Skin epidermis (tissue), 12 donors: ENCODE measurements around the gene NCAPG2.
"Not testable (repeated sequence)": the region's sequence is repeated elsewhere in the genome, so short reads cannot be mapped to it uniquely, and the experiment has no call there.

Source experiments
- H3K27ac ChIP-seq, 21 experiments: fragments of 200-600 bp; sonication (generic) in 11 of 21; one replicate each; pipeline ENCODE4 v1.5.0; 2020; ENCODE audit warnings: mild to moderate bottlenecking in 3 of 21, inconsistent platforms in 2 of 21, moderate library complexity in 2 of 21
- H3K4me3 ChIP-seq, 7 experiments: fragments of 200-600 bp; sonication (generic) in 2 of 7; one replicate each; pipeline ENCODE4 v1.5.0; 2020; ENCODE audit warnings: inconsistent platforms in 2 of 7, mild to moderate bottlenecking in 2 of 7, moderate library complexity in 1 of 7

NCAPG2 gene

DNA sequence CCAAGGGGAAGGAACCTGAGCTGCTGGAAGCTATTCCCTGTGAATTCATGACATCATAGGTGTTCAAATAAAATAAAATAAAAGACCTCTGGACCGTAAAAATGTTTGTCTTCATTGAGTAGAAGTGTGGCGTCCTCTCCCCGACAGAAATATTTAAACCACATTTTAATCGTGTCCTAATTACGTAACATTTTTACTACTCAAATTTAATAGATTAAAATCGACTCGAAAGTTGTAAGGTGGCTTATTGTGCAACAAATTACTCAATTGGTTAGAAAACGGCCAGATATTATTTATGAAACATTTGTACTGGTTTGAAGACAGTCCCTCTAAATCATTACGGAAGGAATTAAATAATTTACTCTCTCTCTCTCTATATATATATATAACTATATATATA lies 15.5 kb upstream of the NCAPG2 start:
- H3K4me3 ChIP-seq, result no peak overlapping the region
- H3K27ac ChIP-seq, result no peak overlapping the region

DNA sequence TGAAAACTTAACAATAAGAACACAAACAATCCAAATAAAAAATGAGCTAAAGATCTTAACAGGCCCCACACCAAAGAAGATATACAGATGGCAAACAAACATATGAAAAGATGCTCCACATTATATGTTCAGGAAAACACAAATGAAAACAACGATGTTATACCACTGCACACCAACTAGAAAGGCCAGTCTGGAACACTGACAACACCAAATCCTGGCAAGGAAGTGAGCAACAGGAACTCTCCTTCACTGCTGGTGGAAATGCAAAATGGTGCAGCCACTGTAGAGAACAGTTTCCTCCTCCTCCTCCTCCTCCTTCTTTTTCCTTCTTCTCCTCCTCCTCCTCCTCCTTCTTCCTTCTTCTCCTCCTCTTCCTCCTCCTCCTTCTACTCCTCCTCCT lies 12.2 kb upstream of the NCAPG2 start:
- Histone ChIP-seq H3K4me3 (no peak overlapping the region), H3K27ac (no peak overlapping the region)

DNA sequence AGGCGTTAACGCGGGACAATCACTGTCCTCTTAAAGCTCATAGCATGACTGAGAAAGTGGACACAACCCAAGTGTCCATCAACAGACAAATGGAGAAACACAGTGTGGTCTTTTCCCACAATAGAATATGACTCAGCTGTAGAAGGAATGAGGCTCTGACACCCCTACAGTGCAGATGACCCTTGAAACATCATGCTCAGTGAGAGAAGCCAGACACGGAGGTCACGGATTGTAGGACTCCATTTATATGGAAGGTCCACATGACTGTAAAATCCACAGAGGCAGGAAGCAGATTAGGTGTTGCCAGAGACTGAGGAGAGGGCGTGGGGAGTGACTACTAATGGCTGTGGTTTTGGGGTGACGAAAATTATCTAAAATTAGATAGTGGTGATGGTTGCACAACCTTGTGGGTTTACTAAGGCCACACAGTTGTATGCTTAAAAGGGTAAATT lies 6.1 kb upstream of the NCAPG2 start:
- Histone ChIP-seq H3K27ac (no peak overlapping the region), H3K4me3 (no peak overlapping the region)

- H3K27ac ChIP-seq, result no peak overlapping the region
- H3K4me3 ChIP-seq, result no peak overlapping the region
These were observed 3.0 kb upstream of the NCAPG2 start for GRCh38 chr7:158707610-158708009.

GRCh38 chr7:158706710-158707590 lies 2.3 kb upstream of the NCAPG2 start:
- Histone ChIP-seq H3K27ac (no peak overlapping the region), H3K4me3 (no peak overlapping the region)

- Histone ChIP-seq H3K27ac (no peak overlapping the region), H3K4me3 (no peak overlapping the region)
These were observed 1.7 kb upstream of the NCAPG2 start for GRCh38 chr7:158706273-158706704.

- peak overlapping the region; percentile 68 to 97 (median 89) for H3K27ac ChIP-seq
These were observed 738 bp upstream of the NCAPG2 start for GRCh38 chr7:158705234-158705850.

GRCh38 chr7:158703679-158704523 lies 703 bp downstream of the NCAPG2 start:
- Histone ChIP-seq H3K27ac (peak overlapping the region; percentile 34 to 97 (median 87)), H3K4me3 (peak overlapping the region; percentile 70 to 96 (median 91))

More at GRCh38 chr7:158705234-158705850, 738 bp upstream of the NCAPG2 start:
- H3K4me3 ChIP-seq, result peak overlapping the region; percentile 70 to 96 (median 91)

- Histone ChIP-seq H3K4me3 (no peak overlapping the region), H3K27ac (no peak overlapping the region)
These were observed 1.7 kb downstream of the NCAPG2 start for GRCh38 chr7:158702944-158703343.

GRCh38 chr7:158702196-158702595 lies 2.4 kb downstream of the NCAPG2 start:
- no peak overlapping the region for H3K4me3 ChIP-seq
- H3K27ac ChIP-seq, result no peak overlapping the region

DNA sequence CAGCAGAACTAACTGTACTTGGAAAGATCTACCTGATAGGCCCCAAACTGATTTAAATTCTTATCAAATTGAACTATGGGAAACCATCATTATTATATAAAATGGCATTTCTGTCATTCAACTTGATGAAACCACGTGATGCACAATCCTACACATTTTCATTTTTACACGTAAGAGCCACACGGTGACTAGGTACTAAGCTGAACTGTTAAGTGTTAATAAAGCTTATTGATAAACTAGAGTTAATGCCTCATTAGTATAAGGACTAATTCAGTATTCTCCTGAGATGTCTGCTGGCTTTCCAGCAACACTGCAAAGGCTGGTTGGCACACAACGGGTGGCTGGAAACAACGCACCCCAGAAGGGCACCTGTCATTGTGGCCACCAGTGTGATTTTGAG lies 4.6 kb downstream of the NCAPG2 start:
- no peak overlapping the region for H3K4me3 ChIP-seq
- no peak overlapping the region for H3K27ac ChIP-seq

DNA sequence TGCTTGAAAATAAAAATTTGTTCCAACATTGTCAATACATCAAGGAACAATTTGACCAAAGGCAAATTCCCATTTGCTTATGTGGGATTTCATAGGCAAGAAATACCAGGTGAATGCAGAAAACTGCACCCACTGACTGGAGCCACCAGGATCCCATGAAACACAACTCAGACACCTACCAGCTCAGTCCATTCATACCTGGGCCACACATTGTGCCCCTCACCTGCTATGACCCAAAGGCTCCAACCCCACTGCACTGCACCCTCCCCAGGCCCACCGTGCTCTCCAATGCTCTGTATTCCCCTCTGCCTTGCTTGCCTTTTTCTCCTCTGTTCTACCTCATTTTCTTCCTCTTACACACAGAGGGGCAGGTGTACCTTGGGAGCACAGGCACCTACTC lies 5.3 kb downstream of the NCAPG2 start:
- H3K4me3 ChIP-seq, result no peak overlapping the region

GRCh38 chr7:158698657-158699195 lies 5.9 kb downstream of the NCAPG2 start:
- H3K27ac ChIP-seq, result no peak overlapping the region

More for the DNA sequence above, 5.3 kb downstream of the NCAPG2 start:
- H3K27ac ChIP-seq, result no peak overlapping the region

GRCh38 chr7:158697597-158697996 lies 7.0 kb downstream of the NCAPG2 start:
- not testable (repeated sequence) for H3K4me3 ChIP-seq, H3K27ac ChIP-seq

More at GRCh38 chr7:158698657-158699195, 5.9 kb downstream of the NCAPG2 start:
- H3K4me3 ChIP-seq, result no peak overlapping the region

- H3K27ac ChIP-seq, result peak overlapping the region in 5 of 21 experiments; percentile 15 to 72 (median 20)
- H3K4me3 ChIP-seq, result no peak overlapping the region
These were observed 8.7 kb downstream of the NCAPG2 start for GRCh38 chr7:158695726-158696452.

- Histone ChIP-seq H3K27ac (no peak overlapping the region), H3K4me3 (no peak overlapping the region)
These were observed 9.5 kb downstream of the NCAPG2 start for GRCh38 chr7:158695056-158695455.

DNA sequence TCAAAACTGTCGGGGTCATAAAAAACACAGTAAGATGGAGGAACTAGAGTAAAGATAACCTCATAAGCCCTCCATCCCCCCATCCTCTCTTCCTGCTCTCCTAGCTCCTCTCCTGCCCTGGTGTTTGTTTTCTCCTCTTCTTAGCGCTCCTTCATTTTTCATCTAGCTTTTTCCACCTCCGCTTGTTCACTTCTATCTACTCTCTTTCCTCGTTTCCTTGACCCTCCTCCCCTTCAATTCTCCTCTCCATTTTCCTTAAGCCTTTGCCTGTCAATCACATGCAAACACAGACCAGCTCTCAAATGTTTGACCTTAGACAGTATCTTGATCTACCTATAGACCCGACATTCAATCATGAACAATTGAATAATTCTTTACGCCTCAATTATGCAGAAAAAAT lies 10.0 kb downstream of the NCAPG2 start:
- H3K4me3 ChIP-seq, result no peak overlapping the region
- no peak overlapping the region for H3K27ac ChIP-seq

DNA sequence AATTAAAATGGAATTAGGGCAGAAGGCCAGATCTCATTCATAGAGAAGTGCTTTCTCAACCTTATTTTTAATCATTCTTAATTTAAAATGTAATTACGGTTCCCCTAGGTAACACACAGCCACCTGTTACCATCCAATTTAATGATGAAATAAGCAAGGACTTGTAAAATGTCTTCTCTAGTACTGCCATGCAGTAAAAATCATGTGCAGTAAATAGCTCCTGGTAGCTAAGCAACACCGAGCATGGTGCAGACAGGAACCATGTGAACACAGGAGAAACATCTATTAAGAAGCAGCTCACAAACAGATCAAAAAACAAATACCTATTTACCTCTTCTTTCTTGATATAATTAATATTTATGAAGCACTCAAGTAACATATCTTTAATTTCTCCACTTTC lies 15.1 kb downstream of the NCAPG2 start:
- Histone ChIP-seq H3K27ac (no peak overlapping the region), H3K4me3 (no peak overlapping the region)

- Histone ChIP-seq H3K4me3 (no peak overlapping the region), H3K27ac (no peak overlapping the region)
These were observed 17.2 kb downstream of the NCAPG2 start for GRCh38 chr7:158687406-158687805.
